NB4 (cell line): Measurements from ENCODE around the gene PRDX6.
A peak's percentile ranks its signal among the peaks of the same experiment; 100 is the strongest.

Experiments used
- DNase-seq: peaks from one replicate; pipeline ENCODE4 v3.0.0; 2010; ENCODE audit warnings: low read depth
- H3K4me3 ChIP-seq: one replicate; pipeline ENCODE4 v1.5.1; 2011; ENCODE audit warnings: mild to moderate bottlenecking, low read depth, low read length, moderate library complexity
- CTCF ChIP-seq: IDR thresholded peaks from one replicate; pipeline ENCODE4 v1.5.1; 2012; ENCODE audit warnings: low read depth, low read length
- MAX ChIP-seq: IDR thresholded peaks from 2 replicates; pipeline ENCODE4 v1.6.1; 2011; ENCODE audit warnings: low read depth, low read length
- MYC ChIP-seq: IDR thresholded peaks from 2 replicates; pipeline ENCODE4 v1.6.1; 2011; ENCODE audit warnings: low read depth, low read length
- POLR2A ChIP-seq: IDR thresholded peaks from 2 replicates; pipeline ENCODE4 v1.6.1; 2011; ENCODE audit warnings: mild to moderate bottlenecking; ENCODE audit not compliant: insufficient read length; ENCODE audit errors: extremely low read depth

The PRDX6 gene

GRCh38 chr1:173477286-173478093 lies at the start of gene PRDX6:
PRDX6 (plus strand) TSS chr1:173477335; CDS start chr1:173477398, 63 bp downstream.
- H3K4me3 ChIP-seq: peak within 1 kb of the TSS; percentile 87
- TF ChIP-seq MYC (no peak; the same call in 1 of the 2 replicates), POLR2A (peak; percentile 78)
- peak; percentile 87 for DNase-seq

GRCh38 chr1:173429471-173430402 lies 47.4 kb upstream of the PRDX6 start:
- DNase-seq: peak; percentile 47
- no peak for TF ChIP-seq MYC
- no peak for TF ChIP-seq MAX
- no peak for TF ChIP-seq POLR2A
- no peak overlapping the region for H3K4me3 ChIP-seq

- TF ChIP-seq POLR2A: no peak
- no peak for TF ChIP-seq MYC
- TF ChIP-seq MAX: no peak
- no peak for TF ChIP-seq CTCF
- no peak for DNase-seq
- H3K4me3 ChIP-seq: no peak overlapping the region
Observed at GRCh38 chr1:173430677-173431303, 46.3 kb upstream of the PRDX6 start.

- peak; percentile 86 for DNase-seq
- H3K4me3 ChIP-seq: no peak overlapping the region
- TF ChIP-seq CTCF (peak; percentile 80), MAX (peak; percentile 62), MYC (peak; percentile 32; the same call in 1 of the 2 replicates), POLR2A (no peak)
Observed at GRCh38 chr1:173431304-173432045, 45.7 kb upstream of the PRDX6 start.

- DNase-seq: no peak
- TF ChIP-seq MYC: no peak
- TF ChIP-seq MAX: no peak
- no peak for TF ChIP-seq CTCF
- TF ChIP-seq POLR2A: no peak
- H3K4me3 ChIP-seq: no peak overlapping the region
Observed at GRCh38 chr1:173432331-173432730, 44.8 kb upstream of the PRDX6 start.

GRCh38 chr1:173433751-173434326 lies 43.3 kb upstream of the PRDX6 start:
- no peak for TF ChIP-seq MYC
- no peak for TF ChIP-seq POLR2A
- TF ChIP-seq CTCF: no peak
- TF ChIP-seq MAX: no peak
- no peak overlapping the region for H3K4me3 ChIP-seq
- no peak for DNase-seq
